ENCODE measurements around the gene TOR1AIP2. TPM values are rescaled to one million over a fixed set of nuclear protein-coding genes. Genes with fewer than 3 reads are reported as not detected.

TOR1AIP2 gene
- total RNA-seq, 1 experiment from 2014 or later = 73.9 TPM

DNA sequence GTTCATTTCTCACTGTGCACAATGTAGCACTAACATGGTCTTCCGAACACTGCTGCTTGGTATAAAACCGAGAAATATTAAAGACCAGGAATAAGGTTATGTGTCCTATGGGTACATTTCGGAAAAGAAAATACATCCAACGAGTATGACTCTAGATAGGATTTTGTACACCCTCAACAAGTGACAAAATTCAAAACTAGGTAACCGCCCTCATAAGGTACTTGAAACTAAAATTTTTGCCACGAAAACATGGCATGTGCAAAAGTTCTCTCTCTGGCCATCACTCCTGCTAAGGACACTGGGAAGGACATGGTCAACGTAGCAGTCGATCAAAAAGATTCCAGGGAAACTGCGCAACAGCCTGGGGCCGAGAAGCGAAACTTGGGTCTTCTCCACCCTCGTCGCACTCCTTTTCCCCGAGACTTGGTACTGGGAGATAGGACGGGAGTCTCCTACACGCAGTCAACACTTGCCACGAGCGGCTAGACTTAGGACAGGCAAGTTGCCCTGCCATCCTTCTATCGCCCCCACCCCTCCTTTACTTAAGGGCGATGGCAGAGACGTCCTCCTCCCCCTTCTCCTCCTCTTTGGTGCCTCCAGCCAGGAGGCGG lies 4.1 kb upstream of the TOR1AIP2 start:
- Histone ChIP-seq H3K4ac (ENCODE audit: low read depth, low read length) (no peak overlapping the region), H2BK5ac (ENCODE audit: insufficient read length, low read length) (peak overlapping the region; percentile 69), H3T11ph (ENCODE audit: low read length) (no peak overlapping the region), H4K91ac (ENCODE audit: insufficient read length, low read depth, low read length) (no peak overlapping the region), H2AFZ (ENCODE audit: low read length) (no peak overlapping the region), H3K4me1 (ENCODE audit: insufficient read depth, low read length) (no peaks in the 10 kb centered on the region), H3K56ac (ENCODE audit: insufficient read length, low read depth, low read length) (peak overlapping the region; percentile 6), H3K14ac (ENCODE audit: insufficient read depth, low read length) (peak overlapping the region; percentile 95), H3K23me2 (ENCODE audit: insufficient read length, low read depth, low read length, poor library complexity, severe bottlenecking) (peaks cover 18% of the 10 kb centered on the region), H3K27me3 (ENCODE audit: insufficient read depth, low read length) (no peaks in the 10 kb centered on the region), H2BK20ac (ENCODE audit: low read depth, low read length, poor library complexity, severe bottlenecking) (no peak overlapping the region), H3K23ac (ENCODE audit: insufficient read length, low read depth, low read length) (no peak overlapping the region), H2BK120ac (ENCODE audit: low read depth, low read length, poor library complexity, severe bottlenecking) (no peak overlapping the region), H4K5ac (ENCODE audit: insufficient read length, low read depth, low read length) (peak overlapping the region; percentile 11), H3K18ac (ENCODE audit: insufficient read length, low read depth, low read length) (peak overlapping the region; percentile 93), H3K9ac (ENCODE audit: extremely low read depth, insufficient read length, low read length) (peak overlapping the region; percentile 83), H3K4me2 (ENCODE audit: insufficient read depth, insufficient read length, low read length) (peak overlapping the region; percentile 84), H4K8ac (replicated peaks; ENCODE audit: insufficient read length, low read depth, low read length) (no peak overlapping the region), H2BK12ac (ENCODE audit: insufficient read length, low read depth, low read length) (no peak overlapping the region), H3K79me2 (ENCODE audit: insufficient read depth, low read length) (peaks cover 5% of the 10 kb centered on the region; the same call in 1 of the 2 replicates), H2AK5ac (ENCODE audit: insufficient read length, low read length) (no peak overlapping the region), H2BK15ac (ENCODE audit: low read depth, low read length) (no peak overlapping the region), H3K9me3 (ENCODE audit: control insufficient read depth, low read depth, low read length) (no peaks in the 10 kb centered on the region), H3K79me1 (ENCODE audit: insufficient read depth, low read depth, low read length, poor library complexity, severe bottlenecking) (no peaks in the 10 kb centered on the region), H4K20me1 (ENCODE audit: control insufficient read depth, insufficient read depth, insufficient read length) (no peaks in the 10 kb centered on the region), H3K27ac (ENCODE audit: insufficient read length, low read depth, low read length) (peak overlapping the region; percentile 81)
- no peak for DNase-seq
- Mint-ChIP-seq H3K4me3 (peak overlapping the region; percentile 99), H3K27me3 (ENCODE audit: low read depth) (no peaks in the 10 kb centered on the region; the same call in 1 of the 2 replicates), H3K27ac (peak overlapping the region; percentile 100), H3K9me3 (no peaks in the 10 kb centered on the region; a peak in 1 of 5 replicates), H3K36me3 (ENCODE audit: insufficient read depth in 1 of 3, low read depth in 3 of 3) (peaks cover 5 to 16% (median 9%) of the 10 kb centered on the region in 3 experiments; a peak in 6 of 7 replicates), H3K4me1 (peaks cover 20 to 32% of the 10 kb centered on the region in 2 experiments)
- no CpG with 5 or more reads among the region's 22 CpGs for WGBS (ENCODE audit: extremely low coverage, insufficient read length, low lambda C conversion rate)
- TF ChIP-seq, protein P1, sequence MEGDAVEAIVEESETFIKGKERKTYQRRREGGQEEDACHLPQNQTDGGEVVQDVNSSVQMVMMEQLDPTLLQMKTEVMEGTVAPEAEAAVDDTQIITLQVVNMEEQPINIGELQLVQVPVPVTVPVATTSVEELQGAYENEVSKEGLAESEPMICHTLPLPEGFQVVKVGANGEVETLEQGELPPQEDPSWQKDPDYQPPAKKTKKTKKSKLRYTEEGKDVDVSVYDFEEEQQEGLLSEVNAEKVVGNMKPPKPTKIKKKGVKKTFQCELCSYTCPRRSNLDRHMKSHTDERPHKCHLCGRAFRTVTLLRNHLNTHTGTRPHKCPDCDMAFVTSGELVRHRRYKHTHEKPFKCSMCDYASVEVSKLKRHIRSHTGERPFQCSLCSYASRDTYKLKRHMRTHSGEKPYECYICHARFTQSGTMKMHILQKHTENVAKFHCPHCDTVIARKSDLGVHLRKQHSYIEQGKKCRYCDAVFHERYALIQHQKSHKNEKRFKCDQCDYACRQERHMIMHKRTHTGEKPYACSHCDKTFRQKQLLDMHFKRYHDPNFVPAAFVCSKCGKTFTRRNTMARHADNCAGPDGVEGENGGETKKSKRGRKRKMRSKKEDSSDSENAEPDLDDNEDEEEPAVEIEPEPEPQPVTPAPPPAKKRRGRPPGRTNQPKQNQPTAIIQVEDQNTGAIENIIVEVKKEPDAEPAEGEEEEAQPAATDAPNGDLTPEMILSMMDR (conservative IDR thresholded peaks at IDR 0.05) = no peak

Measured in H9 (cell line).